GM19035 (cell line): Measurements from ENCODE around the gene MARCHF6.
"Not testable (repeated sequence)": the region's sequence is repeated elsewhere in the genome, so short reads cannot be mapped to it uniquely, and the experiment has no call there.

ENCODE experiments used
- ATAC-seq: cut with Tn5 transposase; IDR thresholded peaks from one replicate; pipeline ENCODE4 v1.9.1; 2021; ENCODE audit not compliant: unreplicated experiment

Gene MARCHF6

DNA sequence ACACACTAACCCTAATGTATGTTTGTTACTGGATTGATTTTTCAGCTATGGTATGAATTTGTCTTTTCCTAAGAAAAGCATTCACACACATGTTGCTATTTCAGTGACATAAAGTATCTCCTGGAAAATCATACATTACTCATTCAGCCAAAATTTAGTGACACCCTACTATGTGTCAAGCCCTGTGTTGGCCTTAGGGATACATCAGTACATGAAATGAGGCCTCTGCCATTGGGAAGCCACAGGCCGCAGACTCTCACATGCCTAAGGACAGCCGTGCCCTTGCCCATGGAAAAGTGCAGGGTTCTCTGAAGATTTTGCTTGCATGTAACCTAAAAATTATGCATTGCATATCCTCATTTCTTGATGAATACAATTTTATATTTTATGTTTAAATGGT is 5.2 kb upstream of the MARCHF6 start:
- no peak for ATAC-seq

DNA sequence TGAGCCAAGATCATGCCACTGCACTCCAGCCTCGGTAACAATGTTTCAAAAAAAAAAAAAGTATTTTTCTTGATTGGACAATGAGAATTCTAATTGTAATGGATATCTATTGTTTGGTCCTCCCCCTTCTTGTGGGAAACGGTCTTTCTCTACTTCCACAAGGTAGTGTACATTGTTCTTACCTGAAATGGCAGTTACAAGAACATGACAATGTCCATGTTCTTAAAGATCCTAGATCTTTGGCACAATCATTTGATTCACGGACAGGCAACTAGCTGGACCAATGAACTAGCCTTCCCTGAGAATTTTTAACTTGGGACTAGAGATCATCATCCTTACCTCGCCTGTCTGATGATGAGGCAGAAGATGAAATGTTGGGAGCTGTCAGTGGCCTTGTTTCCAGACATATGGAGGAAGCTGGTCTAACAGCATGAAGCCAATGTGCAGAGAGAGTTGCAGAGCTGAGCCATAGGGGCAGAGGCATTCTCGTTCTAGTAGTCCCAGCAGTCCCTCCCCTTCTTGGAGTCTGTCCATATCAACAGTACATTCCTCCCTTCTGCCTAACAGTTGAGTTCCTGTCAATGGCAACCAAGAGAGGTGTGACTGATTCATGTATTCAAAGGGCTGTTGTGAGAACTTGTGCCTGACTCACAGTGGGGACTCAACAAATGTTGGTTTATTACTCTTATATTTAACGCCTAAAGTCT is 2.1 kb upstream of the MARCHF6 start:
- no peak for ATAC-seq

DNA sequence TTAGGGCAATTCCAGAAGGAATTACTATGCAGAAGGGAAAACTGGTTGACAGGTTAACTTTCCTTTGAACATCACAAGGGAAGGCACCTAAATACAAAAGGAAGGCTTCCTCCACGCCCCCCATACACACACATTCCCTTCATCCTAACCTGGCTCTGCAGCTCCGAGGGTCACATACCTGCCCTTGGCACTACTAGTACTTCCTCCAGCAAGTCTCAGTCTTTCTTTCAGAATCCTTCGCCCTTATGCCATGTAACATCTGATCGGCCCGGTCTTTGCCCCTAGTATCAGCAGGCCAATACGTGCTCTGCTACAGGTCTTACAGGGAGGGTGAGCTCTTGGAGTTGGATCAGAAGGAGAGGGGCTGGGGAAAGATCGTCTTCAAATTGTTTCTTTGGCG is 1.6 kb upstream of the MARCHF6 start:
- no peak for ATAC-seq

DNA sequence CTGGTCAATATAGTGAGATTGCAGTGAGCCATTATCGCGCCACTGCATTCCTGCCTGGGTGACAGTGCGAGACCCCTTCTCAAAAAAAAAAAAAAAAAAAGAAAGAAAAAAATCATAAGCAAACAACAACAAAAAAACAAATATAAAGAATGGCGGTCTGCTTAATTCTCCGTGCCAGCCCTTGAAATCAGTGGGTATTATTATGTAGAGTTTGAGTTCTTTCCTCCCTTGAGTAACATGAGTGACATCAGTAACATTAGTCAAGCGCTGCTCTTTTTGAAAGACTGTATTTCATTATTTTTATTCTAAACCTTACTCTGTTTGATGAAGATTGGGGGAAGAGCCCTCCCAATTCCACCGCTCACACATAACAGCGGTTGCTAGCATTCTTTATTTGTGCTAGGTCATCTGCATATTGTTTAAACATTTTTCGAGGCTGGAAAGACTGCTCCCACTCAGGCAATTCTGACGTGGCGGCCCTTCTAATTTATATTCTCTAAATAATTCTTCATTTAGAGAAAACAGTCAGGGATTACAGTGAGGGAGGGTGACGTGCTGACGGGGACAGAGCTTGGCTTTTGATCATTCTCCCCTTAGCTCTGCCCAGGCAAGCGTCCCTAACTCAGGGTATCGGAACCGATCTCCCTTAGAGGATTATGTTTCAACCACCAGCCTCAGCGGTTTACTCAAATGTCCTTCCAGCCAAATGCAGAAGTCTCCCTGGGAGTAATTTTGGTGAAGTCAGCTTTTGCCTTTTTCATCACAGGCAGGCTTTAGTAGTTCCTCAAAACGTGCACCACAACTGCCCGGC is 860 bp upstream of the MARCHF6 start:
- ATAC-seq = peak; percentile 11

DNA sequence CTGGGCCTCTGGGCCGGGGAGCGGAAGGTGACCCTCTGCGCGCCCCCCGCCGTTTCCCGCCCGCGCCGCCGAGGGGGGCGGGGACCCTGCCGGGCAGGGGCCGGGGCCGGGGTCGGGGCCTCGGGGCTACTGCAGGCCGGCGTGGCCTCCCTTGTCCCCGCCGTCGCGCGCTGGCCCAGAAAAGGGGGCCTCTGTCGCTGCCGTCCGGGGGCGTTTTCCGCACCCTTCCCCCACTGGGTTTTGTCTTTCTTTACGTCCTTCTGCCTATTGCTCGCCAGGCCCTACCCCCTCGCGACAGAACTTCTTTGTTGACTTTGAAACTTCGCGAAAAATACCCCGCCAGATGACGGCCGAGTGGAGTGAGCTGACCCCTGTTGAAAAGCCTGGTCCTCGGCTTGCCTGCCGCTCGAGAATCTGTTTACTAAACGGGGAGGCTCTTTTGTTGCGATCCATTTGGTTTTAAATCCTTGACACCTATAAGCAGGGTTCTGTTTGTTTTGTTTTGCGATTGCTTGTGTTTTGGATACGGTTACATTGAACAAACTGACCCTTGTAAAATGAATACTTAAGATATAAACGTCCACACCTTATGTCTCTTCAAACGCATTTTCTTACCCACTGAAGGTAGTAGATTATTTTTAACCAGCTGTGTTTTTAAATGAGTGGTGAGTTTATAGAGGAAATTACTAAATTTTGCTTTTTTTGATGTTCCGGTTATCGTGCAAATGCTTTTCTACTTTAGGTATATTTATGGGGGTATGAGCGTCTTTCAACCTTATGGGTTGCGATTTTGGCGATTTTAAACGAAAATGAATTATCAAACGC is 765 bp downstream of the MARCHF6 start:
- ATAC-seq = peak; percentile 43

DNA sequence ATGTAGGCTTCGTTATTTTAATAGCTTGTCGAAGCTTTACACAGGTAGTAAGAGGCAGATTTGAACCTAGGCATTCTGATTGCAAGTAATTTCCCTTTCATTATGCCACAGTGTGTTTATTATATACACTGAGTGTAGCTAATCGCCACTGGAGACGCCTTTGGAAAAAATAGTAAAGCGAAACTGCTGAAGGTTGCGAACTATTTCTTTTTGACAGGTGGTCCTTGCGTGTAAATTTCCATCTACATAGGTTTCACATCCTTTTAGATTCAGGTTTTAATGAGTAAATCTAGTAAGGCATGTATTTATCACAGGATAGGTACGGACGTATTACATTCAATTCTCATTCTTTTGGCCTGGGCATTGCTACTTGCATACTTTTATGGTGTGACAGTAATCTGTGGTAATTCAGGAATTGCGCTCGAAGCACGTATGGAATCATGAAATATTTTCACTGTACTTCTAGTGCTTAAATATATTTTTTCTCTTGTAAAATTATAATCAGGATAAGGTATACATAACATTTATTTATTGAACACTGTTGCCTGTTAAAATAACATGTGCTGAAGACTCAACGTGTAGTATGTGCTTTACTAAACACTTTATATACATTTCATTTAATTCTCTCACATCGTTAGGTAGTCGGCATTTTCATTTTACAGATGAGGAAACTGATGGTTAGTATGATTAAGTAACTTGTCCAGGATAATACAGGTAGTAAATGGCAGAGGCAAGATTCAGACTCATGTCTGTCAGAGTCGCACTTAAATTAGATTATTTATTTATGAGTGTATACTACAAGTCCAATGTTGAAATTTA is 1.8 kb downstream of the MARCHF6 start:
- ATAC-seq = no peak

DNA sequence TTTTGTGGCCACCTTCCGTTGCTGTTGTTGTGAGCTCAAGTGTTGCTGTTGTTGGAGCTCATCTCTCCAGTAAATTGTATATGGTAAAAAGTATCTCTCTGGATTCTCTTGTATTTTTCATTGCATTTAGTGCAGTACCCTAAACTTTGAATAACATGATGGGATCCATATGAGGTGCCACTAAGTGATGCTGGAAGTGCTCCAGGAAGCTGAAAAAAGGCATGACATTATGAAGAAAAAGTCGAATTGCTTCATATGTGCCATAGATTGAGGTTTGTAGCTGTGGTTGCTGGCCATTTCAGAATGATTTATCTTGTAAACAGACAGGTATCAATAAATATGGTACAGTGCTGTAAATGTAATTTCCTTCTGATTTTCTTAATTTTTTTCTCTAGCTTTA is 5.5 kb downstream of the MARCHF6 start:
- ATAC-seq = no peak

DNA sequence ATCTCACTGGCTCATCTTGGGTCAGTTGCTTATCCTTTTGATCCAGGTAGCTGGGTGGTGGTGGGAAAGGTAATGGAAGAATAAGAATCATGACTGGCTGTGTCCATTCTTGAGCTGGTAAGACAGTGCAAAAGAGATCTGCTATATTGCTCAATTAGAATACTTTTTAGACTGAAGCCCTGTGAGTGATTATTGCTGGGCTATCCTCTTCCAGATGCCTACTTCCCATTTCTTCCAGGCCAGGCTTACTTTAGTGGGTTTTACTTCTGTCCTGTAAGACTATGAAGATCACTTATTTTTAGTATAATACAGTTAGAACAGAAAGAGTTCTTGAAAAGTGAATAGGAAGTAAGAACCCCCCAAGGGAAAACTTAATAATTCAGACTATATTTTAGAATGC is 7.2 kb downstream of the MARCHF6 start:
- no peak for ATAC-seq

DNA sequence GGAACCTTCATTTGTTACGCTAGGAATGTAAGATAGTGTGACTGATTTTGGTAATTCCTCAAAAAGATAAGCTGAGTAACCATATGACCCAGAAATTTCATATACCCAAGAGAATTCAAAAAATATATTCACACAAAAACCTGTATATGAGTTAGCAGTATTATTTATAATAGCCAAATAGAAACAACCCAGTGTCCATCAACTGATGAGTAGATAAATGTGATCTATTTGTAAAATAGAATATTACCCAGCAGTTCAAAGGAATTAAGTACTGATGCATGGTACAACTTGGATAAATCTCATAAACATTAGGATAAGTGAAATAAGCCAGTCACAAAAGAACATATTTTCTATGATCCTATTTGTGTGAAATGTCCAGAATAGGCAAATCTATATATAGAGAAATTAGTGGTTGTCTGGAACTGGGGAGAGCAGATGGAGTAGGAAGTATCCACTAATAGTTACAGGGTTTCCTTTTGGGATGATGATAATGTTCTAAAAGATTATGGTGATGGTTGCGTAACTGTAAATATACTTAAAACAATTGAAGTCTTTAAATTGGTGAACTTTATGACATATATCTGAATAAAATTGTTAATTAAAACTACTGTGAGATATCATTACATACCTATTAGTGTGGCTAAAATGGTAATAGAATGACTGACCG is 10.2 kb downstream of the MARCHF6 start:
- ATAC-seq = no peak

DNA sequence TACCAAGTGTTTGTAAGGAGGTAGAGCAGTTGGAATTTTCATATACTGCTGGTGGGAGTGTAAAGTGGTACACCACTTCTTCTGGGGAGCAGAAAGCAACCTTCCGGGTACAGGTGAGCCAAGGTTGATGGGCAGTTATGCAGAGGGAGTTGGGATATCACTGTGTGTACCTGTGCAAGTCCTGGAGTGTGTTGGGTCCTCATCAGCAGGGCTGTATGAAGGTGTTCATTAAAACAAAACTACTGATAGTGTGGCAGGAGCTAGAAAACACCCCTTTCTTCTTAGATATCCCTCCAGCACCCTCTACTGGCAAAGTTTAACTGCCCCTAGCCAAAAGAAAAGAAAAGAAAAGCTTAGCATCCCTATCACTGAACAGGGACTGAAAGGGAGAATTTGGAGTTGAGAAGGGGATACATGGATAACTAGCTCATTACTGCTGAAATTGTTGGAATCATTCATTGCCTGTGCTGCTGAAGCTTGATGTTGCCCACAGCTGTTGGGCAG is 10.7 kb downstream of the MARCHF6 start:
- ATAC-seq = no peak

DNA sequence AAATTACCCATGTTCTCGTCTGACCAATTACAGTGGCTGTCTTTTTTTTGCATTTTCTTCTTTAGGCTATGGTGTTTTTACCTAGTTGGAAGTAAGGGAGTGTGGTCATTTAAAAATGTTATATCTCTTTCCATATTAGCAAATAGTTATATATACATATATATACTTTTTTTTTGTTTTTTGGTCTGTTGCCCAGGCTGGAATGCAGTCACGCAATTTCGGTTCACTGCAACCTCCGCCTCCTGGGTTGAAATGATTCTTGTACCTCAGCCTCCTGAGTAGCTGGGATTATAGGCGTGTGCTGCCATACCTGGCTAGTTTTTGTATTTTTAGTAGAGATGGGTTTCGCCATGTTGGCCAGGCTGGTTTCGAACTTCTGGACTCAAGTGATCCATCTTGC is 12.3 kb downstream of the MARCHF6 start:
- ATAC-seq = no peak

DNA sequence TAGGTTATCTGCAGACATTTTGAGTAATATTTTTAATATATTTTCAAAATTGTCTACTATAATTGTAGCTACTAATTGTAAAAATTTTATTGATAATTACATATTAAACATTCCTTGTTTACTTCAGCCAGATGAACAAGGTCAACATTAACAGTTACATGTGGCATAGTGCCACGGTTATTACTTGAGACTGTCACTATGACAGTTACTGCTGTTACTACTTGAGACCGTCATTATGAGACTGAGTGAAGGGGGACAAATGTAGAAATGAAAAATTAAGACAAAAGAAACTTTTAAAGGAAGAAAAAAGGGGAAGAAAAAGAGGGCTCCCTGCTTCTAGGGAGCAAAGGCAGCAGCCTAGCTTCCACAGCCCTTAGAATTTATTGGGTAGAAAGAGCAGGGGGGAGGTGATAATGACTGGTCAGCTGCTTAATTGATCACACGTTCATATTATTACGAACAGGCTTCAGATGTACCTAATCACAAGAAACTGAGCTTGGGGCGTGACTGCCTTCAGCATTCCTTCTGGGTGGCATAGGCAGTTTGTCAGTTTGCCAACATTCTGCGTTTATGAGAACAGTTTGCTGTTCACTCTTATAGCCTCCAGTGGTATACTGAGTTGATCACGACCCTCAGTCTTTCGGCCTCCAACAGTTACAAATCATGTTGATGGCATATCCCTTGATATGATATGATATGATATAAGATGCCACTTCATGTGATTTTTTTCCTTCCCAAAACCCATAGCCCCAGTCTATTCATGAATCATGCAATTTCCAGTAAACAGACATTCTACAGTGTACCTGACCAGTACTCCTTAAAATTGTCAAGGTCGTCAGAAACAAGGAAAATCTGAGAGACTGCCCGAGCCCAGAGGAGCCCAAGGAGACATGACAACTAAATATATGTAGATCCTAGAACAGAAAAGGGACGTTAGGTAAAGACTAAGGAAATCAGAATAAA is 13.1 kb downstream of the MARCHF6 start:
- no peak for ATAC-seq

DNA sequence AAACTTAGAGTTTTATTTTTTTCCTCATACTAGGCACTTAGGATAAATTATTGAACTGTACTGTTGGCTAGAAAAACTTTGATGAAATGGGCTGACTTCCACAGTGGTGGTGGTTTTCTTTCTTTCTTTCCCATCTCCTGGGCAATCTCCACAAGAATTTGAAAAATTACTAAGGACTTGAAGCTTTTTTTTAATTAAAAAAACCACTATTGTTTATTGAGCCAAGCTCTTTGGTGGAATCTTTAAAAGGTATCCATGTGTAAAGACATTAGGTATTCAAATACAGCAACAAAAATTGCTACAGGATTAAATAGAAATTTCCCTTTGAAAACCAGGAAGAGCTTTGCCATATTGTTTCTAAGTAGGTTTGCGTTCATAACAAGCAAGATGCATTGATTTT is 14.1 kb downstream of the MARCHF6 start:
- no peak for ATAC-seq

DNA sequence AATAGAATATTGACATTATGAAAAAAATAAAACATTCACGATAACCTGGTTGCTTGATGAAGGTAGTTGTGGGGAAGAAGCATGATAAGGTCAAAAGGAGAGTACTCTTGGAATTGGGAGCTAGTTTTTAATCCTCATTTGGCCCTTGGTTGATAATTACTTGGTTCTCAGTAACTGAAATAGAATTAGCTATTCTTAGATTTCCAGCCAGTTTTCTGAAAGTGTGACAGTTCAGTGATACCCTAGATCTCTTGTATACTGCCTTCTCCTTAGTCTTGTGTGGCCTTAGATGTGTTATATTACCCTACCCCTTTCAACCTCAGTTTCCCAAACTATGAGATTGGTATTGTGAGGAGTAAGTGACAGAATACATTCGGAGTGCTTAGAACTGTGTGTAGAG is 17.4 kb downstream of the MARCHF6 start:
- no peak for ATAC-seq

DNA sequence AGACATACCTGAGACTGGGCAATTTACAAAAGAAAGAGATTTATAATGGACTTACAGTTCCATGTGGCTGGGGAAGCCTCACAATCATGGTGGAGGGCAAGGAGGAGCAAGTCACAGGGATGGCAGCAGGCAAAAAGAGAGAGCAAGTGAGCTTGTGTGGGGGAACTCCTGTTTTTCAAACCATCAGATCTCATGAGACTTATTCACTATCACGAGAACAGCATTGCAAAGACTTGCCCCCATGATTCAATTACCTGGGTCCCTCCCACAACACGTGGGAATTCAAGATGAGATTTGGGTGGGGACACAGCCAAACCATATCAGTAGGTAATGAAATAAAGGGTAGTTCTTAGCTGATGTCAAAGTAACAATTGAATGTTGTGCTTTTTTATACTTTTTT is 17.9 kb downstream of the MARCHF6 start:
- ATAC-seq = not testable (repeated sequence)

DNA sequence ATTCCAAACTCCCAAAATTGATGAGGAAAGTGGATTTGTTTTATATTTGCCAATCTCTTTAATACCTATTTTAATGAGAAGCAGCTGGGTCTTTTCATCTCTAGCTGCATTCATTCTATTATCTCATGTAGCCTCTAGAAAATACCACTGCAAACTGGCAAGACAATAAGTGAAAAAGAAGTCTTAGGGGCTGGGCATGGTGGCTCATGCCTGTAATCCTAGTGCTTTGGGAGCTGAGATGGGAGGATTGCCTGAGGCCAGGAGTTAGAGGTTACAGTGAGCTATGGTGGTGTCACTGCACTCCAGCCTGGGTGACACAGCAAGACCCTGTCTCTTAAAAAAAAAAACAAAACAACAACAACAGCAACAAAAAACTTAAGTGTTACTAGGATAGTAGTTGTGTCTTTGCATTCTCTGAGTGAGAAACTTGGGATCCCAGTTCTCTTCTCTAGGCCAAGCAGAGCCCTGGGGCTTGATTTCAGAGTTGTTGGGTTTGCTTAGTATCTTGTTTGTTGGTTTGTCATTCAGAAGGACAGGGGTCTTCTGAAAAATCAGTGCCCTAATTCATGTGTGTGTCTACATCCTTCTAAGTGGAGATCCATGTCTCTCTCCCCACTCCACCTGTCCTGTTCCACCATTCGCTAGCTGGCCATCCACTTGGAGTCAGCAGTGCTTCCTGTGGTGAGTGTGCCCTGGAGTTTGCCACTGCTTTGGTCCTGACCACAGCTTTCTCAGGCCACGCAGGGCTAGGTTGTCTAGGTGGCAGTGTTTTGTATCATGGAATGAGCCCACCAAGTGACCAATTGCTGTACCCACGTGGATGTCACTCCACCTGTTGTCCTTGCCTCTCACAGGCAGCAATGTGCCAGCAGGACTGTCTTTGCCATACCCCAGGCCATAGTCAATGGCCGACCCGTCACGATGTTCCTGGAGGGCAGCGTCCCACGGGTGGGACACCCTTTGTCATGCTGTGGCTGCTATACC is 19.5 kb downstream of the MARCHF6 start:
- no peak for ATAC-seq

DNA sequence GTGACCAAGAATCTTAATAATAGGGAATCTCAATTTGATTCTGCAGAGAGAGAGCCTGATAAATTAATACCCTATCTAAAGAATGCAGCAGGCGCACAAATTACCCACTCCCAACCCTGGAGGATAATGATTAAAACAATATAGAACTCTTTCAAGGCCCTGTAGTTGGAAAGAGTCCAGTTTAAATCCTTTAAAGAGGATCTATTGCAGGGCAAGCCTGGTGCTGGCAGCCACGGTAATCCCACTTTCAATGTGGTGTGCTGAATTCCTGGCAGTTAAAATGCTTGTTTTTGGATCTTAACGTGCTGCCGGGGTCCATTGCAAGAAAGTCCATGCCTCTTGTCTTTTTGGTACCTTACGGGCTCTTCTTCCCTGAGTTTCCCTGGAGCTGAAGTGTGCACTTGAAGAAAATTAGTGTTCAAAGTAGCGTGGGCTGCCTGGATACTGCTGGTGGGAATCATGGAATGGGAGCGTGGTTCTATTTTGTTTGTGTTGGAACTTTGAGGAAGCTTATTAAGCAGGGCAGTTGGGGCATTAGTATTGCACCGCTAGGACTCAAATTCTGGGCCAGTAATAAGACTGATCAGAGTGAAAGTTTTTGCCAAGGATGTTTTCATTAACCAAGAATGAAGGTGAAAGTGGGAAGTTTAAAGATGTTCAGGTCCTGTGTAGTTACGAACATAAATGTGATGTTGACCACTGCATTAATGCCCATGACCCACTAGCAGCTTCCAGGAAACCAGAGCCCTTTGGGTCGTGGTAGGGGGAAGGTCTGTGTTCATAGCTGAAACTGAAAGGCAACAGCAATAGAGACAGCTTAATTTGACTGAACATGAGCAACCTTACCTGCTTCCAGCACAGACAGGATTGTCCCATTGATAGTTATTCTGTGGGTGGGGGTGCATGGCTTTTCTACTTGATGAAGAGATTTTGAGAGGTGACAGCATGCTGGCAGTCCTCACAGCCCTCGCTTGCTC is 20.8 kb downstream of the MARCHF6 start:
- ATAC-seq = no peak
